K562 (cell line): ENCODE results near the gene BNIP2. TPM values are rescaled to one million over a fixed set of nuclear protein-coding genes. Genes with fewer than 3 reads are reported as not detected.

Source experiments
- ATAC-seq: fragments of 200-7000 bp; cut with Tn5 transposase; 3 replicates; pipeline ENCODE4 v1.9.1; 2020; ENCODE audit warnings: moderate library complexity
- BruUV-seq: library from RNA; stranded (reverse); fragments of 400-500 nt; replicated peaks from 2 replicates; lab custom pipeline; 2021; lab: Mats Ljungman, UMichigan
- CTCF ChIA-PET: fragments of 300-600 bp; formaldehyde crosslinking; extraction: SDS; loops from one replicate; lab custom pipeline; 2021; ENCODE audit warnings: low intra/inter-chr PET ratio; lab: Yijun Ruan, JAX
- POLR2A ChIA-PET: fragments of 300-600, 350-650 bp; sonication (Branson Sonifier 250); formaldehyde crosslinking; extraction: SDS; loops from one replicate; lab custom pipeline; 2021; ENCODE audit warnings: antibody characterized with exemption, inconsistent platforms; lab: Yijun Ruan, JAX
- DNase-seq, 4 experiments: peaks; one replicate each; pipeline versions ENCODE4 v3.0.0 to v3.0.0-alpha.2; 2011 to 2018; ENCODE audit warnings: low spot score in 3 of 4, mixed read lengths in 3 of 4; ENCODE audit errors: extremely low read depth in 1 of 4
- FAIRE-seq: peaks from 2 replicates; lab custom pipeline; 2011; peaks lifted over from hg19 to GRCh38; lab: Jason Lieb, UNC
- H2AFZ ChIP-seq: 2 replicates; pipeline ENCODE4 v1.6.0; 2011; ENCODE audit warnings: low read depth, low read length, control low read depth, inconsistent platforms
- H3K27ac ChIP-seq: fragments of 200-600 bp; 3 replicates; pipeline ENCODE4 v1.8.0; 2011; ENCODE audit warnings: low read depth, mild to moderate bottlenecking, control low read depth, inconsistent platforms, low read length, moderate library complexity, mixed read lengths; ENCODE audit errors: extremely low read depth
- H3K27me3 ChIP-seq, 2 experiments: fragments of 300-600 bp in 1 of 2; 2 replicates in 1 of 2; 3 replicates in 1 of 2; pipeline versions ENCODE4 v1.6.0 to v1.8.0; 2011; ENCODE audit warnings: inconsistent platforms in 2 of 2, low read length in 2 of 2, mild to moderate bottlenecking in 1 of 2, mixed read lengths in 1 of 2, moderate library complexity in 1 of 2; ENCODE audit not compliant: control insufficient read depth in 2 of 2, insufficient read depth in 2 of 2
- H3K36me3 ChIP-seq: fragments of 300-600 bp; 3 replicates; pipeline ENCODE4 v1.8.0; 2011; ENCODE audit warnings: mild to moderate bottlenecking, low read length, inconsistent platforms; ENCODE audit not compliant: control insufficient read depth, insufficient read depth
- H3K4me1 ChIP-seq, 2 experiments: fragments of 200-600 bp in 1 of 2; replicated peaks in 1 of 2; 2 replicates in 1 of 2; 3 replicates in 1 of 2; pipeline versions ENCODE4 v1.5.1 to v1.8.0; 2011; ENCODE audit warnings: inconsistent platforms in 2 of 2, low read length in 2 of 2, mild to moderate bottlenecking in 1 of 2, mixed read lengths in 1 of 2, moderate library complexity in 1 of 2; ENCODE audit not compliant: control insufficient read depth in 2 of 2, insufficient read depth in 2 of 2
- H3K4me2 ChIP-seq: 2 replicates; pipeline ENCODE4 v1.6.1; 2011; ENCODE audit warnings: low read length, control low read depth, inconsistent platforms, mixed read lengths; ENCODE audit not compliant: insufficient read depth
- H3K4me3 ChIP-seq: fragments of 200-600 bp; sonication (generic), shearing (Covaris generic); 2 replicates; pipeline ENCODE4 v1.5.1; 2016; ENCODE audit warnings: control low read depth, inconsistent platforms
- H3K79me2 ChIP-seq: fragments of 200-600 bp; 3 replicates; pipeline ENCODE4 v1.8.0; 2011; ENCODE audit warnings: low read length, inconsistent platforms; ENCODE audit not compliant: control insufficient read depth, insufficient read depth
- H3K9ac ChIP-seq, 2 experiments: 2 replicates each; pipeline versions ENCODE4 v1.6.0 to v1.6.1; 2011; ENCODE audit warnings: low read depth in 2 of 2, low read length in 2 of 2, control low read depth in 1 of 2, inconsistent platforms in 1 of 2, mild to moderate bottlenecking in 1 of 2, mixed read lengths in 1 of 2; ENCODE audit not compliant: insufficient read depth in 1 of 2
- H3K9me1 ChIP-seq: one replicate; pipeline ENCODE4 v1.6.0; 2011; ENCODE audit warnings: inconsistent platforms, mild to moderate bottlenecking, low read length, moderate library complexity; ENCODE audit not compliant: control insufficient read depth, insufficient read depth
- H3K9me3 ChIP-seq: replicated peaks from 2 replicates; pipeline ENCODE4 v1.5.1; 2011; ENCODE audit warnings: low read depth, low read length, inconsistent platforms; ENCODE audit not compliant: control insufficient read depth, insufficient read depth
- H4K20me1 ChIP-seq: replicated peaks from 2 replicates; pipeline ENCODE4 v1.6.1; 2011; ENCODE audit warnings: low read length, inconsistent platforms, mixed read lengths; ENCODE audit not compliant: control insufficient read depth, insufficient read depth
- BCL6 ChIP-seq: fragments of 250-450 bp; sonication (Bioruptor Pico); IDR thresholded peaks from 2 replicates; pipeline ENCODE4 v1.4.0; 2020
- CREBBP ChIP-seq: IDR thresholded peaks from one replicate; pipeline ENCODE4 v1.6.1; 2012; ENCODE audit warnings: low read depth, mild to moderate bottlenecking, control low read depth, inconsistent platforms, low read length
- EGR1 ChIP-seq: fragments of 450-650 bp; conservative IDR thresholded peaks from 2 replicates; pipeline ENCODE4 v1.6.1; 2017; ENCODE audit warnings: mild to moderate bottlenecking
- GABPA ChIP-seq: fragments of 200-800 bp; sonication (Bioruptor generic); conservative IDR thresholded peaks from 2 replicates; pipeline ENCODE4 v1.6.1; 2016; ENCODE audit warnings: low read depth, missing genetic modification characterization, missing compliant biosample characterization
- GATAD2A ChIP-seq: fragments of 450-650 bp; IDR thresholded peaks from 2 replicates; pipeline ENCODE4 v1.6.1; 2017
- KDM5B ChIP-seq: fragments of 200-600 bp; sonication (generic); IDR thresholded peaks from 2 replicates; pipeline ENCODE4 v1.6.1; 2012; ENCODE audit warnings: low read depth, mild to moderate bottlenecking, moderate library complexity, low read length, control low read depth, inconsistent platforms; ENCODE audit not compliant: insufficient replicate concordance
- NCOA6 ChIP-seq: fragments of 450-650 bp; IDR thresholded peaks from 2 replicates; pipeline ENCODE4 v1.6.1; 2017; ENCODE audit warnings: mild to moderate bottlenecking
- NFIC ChIP-seq: fragments of 450-650 bp; IDR thresholded peaks from 2 replicates; pipeline ENCODE4 v1.6.1; 2017; ENCODE audit warnings: mild to moderate bottlenecking, inconsistent platforms
- POLR2B ChIP-seq: fragments of 450-650 bp; IDR thresholded peaks from 2 replicates; pipeline ENCODE4 v1.6.1; 2018; ENCODE audit warnings: low read depth; ENCODE audit not compliant: partially characterized antibody
- RBFOX2 ChIP-seq: fragments of 200-400 bp; formaldehyde crosslinking; IDR thresholded peaks from 2 replicates; pipeline ENCODE4 v1.6.1; 2017; ENCODE audit warnings: low read depth, mild to moderate bottlenecking, low read length, moderate library complexity
- WGBS: fragments of 100-300 bp; shearing (Covaris generic); methylation state at CpG from one replicate; pipeline ENCODE4 v1.1.6; 2016; ENCODE audit warnings: low coverage, mixed read lengths; ENCODE audit not compliant: insufficient coverage; ENCODE audit errors: missing lambda C conversion rate; 5-methylcytosine and 5-hydroxymethylcytosine counted together
- in situ Hi-C: fragments of 300-500 bp; cut with MboI; formaldehyde crosslinking; loops from 4 replicates; pipeline ENCODE4 v1.15.0; 2018; ENCODE audit warnings: inconsistent platforms, mixed read lengths
- intact Hi-C: fragments of 100-400 bp; cut with micrococcal nuclease; formaldehyde crosslinking; loops from 2 replicates; pipeline ENCODE4 v1.14.2; 2022
- polyA plus RNA-seq, 8 experiments: library from polyadenylated mRNA; depleted of rRNA in 4 of 8; stranded (reverse) in 5 of 8; unstranded in 3 of 8; fragments of >200 nt; fragmentation: Nextera tagmentation in 2 of 8; fragmentation: Illumina TruSeq in 1 of 8; extraction: Ambion mirVana in 2 of 8; extraction: Trizol in 1 of 8; gene quantifications; 2 replicates each; pipeline versions ENCODE4 v1.2.1 to v1.2.3, GENCODE V29; 2011 to 2014; ENCODE audit warnings: inconsistent platforms in 1 of 8, missing spikeins in 1 of 8
- total RNA-seq, 7 experiments: library from RNA; depleted of rRNA in 6 of 7; stranded (reverse); fragments of >200 nt in 6 of 7; fragmentation: Illumina TruSeq in 2 of 7; extraction: Trizol in 2 of 7; gene quantifications; 2 replicates each; pipeline versions ENCODE4 v1.2.1 to v1.2.3, GENCODE V29; 2011 to 2021; ENCODE audit warnings: low replicate concordance in 1 of 7
- TF ChIP-seq, protein P1 (sequence below): fragments of 250-450 bp; sonication (Bioruptor Pico); IDR thresholded peaks from 2 replicates; pipeline ENCODE4 v1.5.0; 2021; ENCODE audit warnings: mild to moderate bottlenecking, borderline replicate concordance
- TF ChIP-seq, protein P2 (sequence below), 2 experiments: fragments of 450-650 bp in 1 of 2; sonication (generic) in 1 of 2; formaldehyde crosslinking; conservative IDR thresholded peaks; 2 replicates each; pipeline versions ENCODE4 v1.4.0 to v1.8.1; 2020 to 2022; ENCODE audit warnings: mild to moderate bottlenecking in 1 of 2, missing genetic modification reagents in 1 of 2
- TF ChIP-seq, protein P3 (sequence below): sonication (generic); formaldehyde crosslinking; IDR thresholded peaks from 2 replicates; pipeline ENCODE4 v1.8.0; 2023; ENCODE audit warnings: mild to moderate bottlenecking, missing genetic modification reagents

BNIP2 gene
- total and polyA plus RNA-seq, 9 of the 15 experiments (the other 6 are each of a cell fraction or from before 2014, with no cell fraction given): 19.6 to 88.0 (median 52.5) TPM

DNA sequence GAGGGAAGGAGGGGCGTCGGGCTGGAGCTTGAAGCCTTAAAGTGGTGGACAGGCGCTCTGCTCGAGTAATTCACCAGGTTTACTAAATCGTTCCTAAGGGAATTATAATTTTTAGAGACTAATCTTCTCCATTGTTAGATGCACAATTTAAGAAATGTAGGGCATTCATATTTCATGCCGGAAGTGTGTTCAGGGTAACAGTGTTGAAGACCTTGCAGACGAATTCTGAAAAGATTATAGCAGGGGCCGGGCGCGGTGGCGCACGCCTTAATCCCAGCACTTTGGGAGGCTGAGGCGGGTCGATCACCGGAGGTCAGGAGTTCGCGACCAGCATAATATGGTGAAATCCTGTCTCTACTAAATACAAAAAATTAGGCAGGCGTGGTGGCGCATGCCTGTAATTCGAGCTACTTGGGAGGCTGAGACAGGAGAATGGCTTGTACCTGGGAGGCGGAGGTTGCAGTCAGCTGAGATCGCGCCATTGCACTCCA is 31.4 kb downstream of the BNIP2 start (continued):
- no peak for TF ChIP-seq RBFOX2
- peak; percentile 57 for TF ChIP-seq GABPA (tag)
- TF ChIP-seq POLR2B: peak; percentile 7
- no peak for TF ChIP-seq GATAD2A
- TF ChIP-seq, protein P1, sequence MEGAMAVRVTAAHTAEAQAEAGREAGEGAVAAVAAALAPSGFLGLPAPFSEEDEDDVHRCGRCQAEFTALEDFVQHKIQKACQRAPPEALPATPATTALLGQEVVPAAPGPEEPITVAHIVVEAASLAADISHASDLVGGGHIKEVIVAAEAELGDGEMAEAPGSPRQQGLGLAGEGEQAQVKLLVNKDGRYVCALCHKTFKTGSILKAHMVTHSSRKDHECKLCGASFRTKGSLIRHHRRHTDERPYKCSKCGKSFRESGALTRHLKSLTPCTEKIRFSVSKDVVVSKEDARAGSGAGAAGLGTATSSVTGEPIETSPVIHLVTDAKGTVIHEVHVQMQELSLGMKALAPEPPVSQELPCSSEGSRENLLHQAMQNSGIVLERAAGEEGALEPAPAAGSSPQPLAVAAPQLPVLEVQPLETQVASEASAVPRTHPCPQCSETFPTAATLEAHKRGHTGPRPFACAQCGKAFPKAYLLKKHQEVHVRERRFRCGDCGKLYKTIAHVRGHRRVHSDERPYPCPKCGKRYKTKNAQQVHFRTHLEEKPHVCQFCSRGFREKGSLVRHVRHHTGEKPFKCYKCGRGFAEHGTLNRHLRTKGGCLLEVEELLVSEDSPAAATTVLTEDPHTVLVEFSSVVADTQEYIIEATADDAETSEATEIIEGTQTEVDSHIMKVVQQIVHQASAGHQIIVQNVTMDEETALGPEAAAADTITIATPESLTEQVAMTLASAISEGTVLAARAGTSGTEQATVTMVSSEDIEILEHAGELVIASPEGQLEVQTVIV (CRISPR knock-in tag): no peak
- TF ChIP-seq EGR1: no peak

DNA sequence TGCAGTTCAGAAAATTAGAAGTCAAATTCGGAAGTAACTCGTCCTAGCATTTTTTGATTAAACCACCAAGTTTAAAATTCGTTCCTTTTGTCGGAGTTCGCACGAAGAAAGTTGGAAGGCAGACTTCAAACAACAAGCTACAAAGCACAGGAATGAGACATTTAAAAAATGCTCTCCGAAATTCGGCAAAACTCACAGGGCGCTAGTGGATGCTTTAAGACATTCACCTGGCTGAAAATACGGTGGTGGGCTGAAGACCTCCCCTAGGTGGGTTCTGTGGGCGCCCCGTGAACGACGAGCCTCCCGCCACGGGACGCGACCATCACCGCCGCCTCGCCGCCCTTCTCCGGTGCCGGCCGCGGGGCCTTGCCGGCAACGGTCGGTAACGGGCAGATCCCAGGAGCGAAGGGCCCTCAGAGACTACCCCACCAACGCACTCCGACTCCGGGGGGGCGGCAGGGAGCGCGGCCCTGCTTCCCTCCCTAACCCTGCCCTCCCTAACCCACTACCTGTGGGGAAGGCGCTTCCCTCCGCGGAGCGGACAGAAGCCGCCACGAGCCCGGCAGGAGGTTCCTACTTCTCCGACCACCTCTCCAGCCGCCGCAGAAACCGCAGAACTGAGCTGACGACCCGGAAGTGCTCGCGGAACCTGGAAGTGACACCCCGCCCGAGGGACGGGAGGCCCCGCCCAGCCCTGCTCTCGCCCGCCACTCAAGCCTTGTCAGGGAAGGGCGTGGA is 32.1 kb downstream of the BNIP2 start, which contains the start of gene GTF2A2:
GTF2A2 (minus strand) TSS at position 619 of the 738 bp plus-strand sequence. CDS start 5,238 bp downstream, outside the sequence.
- TSS peak; percentile 58 for BruUV-seq
- intact Hi-C loops: no loop called here
- POLR2A ChIA-PET: interaction anchor here (0.6 to 2.0 kb wide), 12 partner anchors 10 to 754 kb away, joined by 3 to 19 read pairs (median 4); partner anchors contain the start of gene BNIP2
- peaks cover 59% of the 10 kb centered on the region for H3K36me3 ChIP-seq
- peaks cover 52% of the 10 kb centered on the region for H3K79me2 ChIP-seq
- WGBS: 2% methylated on average over 42 of the region's 59 CpGs
- DNase-seq (peak; percentile 88 to 96 (median 91)), ATAC-seq (peak; percentile 100), FAIRE-seq (peak; percentile 99)
- peak within 1 kb of the TSS; percentile 88 for H3K27ac ChIP-seq
- no peaks in the 10 kb centered on the region for H3K27me3 ChIP-seq
- in situ Hi-C loops: no loop called here
- no peaks in the 10 kb centered on the region for H3K9me1 ChIP-seq
- 0 out of 2 replicates have a peak, but pooled peaks cover 3% of the 10 kb centered on the region for H4K20me1 ChIP-seq
- H3K9me3 ChIP-seq: no peaks in the 10 kb centered on the region
- peaks cover 11 to 19% of the 10 kb centered on the region in 2 experiments; a peak in 2 of 5 replicates for H3K4me1 ChIP-seq
- peak within 1 kb of the TSS; percentile 84 for H3K4me2 ChIP-seq
- H2AFZ ChIP-seq: peak within 1 kb of the TSS; percentile 81
- CTCF ChIA-PET: no interaction called here
- peak within 1 kb of the TSS; percentile 95 to 98 for H3K9ac ChIP-seq
- peak within 1 kb of the TSS; percentile 88 for H3K4me3 ChIP-seq
- no peak for TF ChIP-seq BCL6
- 0 out of 2 replicates have a peak, but pooled peaks have one; percentile 22 for TF ChIP-seq NFIC
- TF ChIP-seq, protein P2, sequence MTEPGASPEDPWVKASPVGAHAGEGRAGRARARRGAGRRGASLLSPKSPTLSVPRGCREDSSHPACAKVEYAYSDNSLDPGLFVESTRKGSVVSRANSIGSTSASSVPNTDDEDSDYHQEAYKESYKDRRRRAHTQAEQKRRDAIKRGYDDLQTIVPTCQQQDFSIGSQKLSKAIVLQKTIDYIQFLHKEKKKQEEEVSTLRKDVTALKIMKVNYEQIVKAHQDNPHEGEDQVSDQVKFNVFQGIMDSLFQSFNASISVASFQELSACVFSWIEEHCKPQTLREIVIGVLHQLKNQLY (CRISPR knock-in tag; conservative IDR thresholded peaks at IDR 0.05): 0 out of 4 replicates have a peak, but pooled peaks of 1 of the 2 experiments have one; percentile 30
- no peak for TF ChIP-seq CREBBP
- TF ChIP-seq, protein P3, sequence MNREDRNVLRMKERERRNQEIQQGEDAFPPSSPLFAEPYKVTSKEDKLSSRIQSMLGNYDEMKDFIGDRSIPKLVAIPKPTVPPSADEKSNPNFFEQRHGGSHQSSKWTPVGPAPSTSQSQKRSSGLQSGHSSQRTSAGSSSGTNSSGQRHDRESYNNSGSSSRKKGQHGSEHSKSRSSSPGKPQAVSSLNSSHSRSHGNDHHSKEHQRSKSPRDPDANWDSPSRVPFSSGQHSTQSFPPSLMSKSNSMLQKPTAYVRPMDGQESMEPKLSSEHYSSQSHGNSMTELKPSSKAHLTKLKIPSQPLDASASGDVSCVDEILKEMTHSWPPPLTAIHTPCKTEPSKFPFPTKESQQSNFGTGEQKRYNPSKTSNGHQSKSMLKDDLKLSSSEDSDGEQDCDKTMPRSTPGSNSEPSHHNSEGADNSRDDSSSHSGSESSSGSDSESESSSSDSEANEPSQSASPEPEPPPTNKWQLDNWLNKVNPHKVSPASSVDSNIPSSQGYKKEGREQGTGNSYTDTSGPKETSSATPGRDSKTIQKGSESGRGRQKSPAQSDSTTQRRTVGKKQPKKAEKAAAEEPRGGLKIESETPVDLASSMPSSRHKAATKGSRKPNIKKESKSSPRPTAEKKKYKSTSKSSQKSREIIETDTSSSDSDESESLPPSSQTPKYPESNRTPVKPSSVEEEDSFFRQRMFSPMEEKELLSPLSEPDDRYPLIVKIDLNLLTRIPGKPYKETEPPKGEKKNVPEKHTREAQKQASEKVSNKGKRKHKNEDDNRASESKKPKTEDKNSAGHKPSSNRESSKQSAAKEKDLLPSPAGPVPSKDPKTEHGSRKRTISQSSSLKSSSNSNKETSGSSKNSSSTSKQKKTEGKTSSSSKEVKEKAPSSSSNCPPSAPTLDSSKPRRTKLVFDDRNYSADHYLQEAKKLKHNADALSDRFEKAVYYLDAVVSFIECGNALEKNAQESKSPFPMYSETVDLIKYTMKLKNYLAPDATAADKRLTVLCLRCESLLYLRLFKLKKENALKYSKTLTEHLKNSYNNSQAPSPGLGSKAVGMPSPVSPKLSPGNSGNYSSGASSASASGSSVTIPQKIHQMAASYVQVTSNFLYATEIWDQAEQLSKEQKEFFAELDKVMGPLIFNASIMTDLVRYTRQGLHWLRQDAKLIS (CRISPR knock-in tag): peak; percentile 41; the same call in 1 of the 2 replicates
- peak; percentile 50 for TF ChIP-seq KDM5B
- TF ChIP-seq NCOA6: no peak
